Measurements from ENCODE around the gene MT1G.

DNA sequence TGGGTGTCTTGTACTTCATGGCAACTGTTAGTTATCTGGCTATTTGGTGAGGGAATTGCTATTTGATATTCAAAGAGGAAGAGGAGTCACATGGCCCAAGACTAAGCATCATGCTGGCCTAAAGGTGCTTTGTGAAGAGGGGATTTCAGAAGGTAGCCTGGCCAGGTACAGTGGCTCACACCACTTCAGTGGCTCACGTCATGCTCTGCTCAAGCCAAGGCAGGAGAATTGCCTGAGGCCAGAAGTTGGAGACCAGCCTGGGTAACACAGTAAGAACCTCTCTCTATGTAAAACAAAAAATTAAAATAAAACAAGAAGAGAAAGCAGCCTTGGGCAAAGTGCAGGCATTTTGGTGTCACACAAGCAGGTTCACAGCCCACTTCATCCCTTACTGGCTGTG lies 22.6 kb downstream of the MT1G start:
- TF ChIP-seq POLR2AphosphoS5 (IDR thresholded peaks at IDR 0.05) (no peak), TAF1 (IDR thresholded peaks at IDR 0.05; ENCODE audit: low read depth) (no peak), SMC3 (conservative IDR thresholded peaks at IDR 0.05; ENCODE audit: poor library complexity) (no peak)
- TF ChIP-seq, protein P1, sequence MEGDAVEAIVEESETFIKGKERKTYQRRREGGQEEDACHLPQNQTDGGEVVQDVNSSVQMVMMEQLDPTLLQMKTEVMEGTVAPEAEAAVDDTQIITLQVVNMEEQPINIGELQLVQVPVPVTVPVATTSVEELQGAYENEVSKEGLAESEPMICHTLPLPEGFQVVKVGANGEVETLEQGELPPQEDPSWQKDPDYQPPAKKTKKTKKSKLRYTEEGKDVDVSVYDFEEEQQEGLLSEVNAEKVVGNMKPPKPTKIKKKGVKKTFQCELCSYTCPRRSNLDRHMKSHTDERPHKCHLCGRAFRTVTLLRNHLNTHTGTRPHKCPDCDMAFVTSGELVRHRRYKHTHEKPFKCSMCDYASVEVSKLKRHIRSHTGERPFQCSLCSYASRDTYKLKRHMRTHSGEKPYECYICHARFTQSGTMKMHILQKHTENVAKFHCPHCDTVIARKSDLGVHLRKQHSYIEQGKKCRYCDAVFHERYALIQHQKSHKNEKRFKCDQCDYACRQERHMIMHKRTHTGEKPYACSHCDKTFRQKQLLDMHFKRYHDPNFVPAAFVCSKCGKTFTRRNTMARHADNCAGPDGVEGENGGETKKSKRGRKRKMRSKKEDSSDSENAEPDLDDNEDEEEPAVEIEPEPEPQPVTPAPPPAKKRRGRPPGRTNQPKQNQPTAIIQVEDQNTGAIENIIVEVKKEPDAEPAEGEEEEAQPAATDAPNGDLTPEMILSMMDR (IDR thresholded peaks at IDR 0.05; ENCODE audit: poor library complexity, severe bottlenecking), result no peak
